ENCODE data around the gene MYO3A.

MYO3A gene

GRCh38 chr10:26220901-26221300 lies 286.9 kb downstream of the MYO3A start:
- TF ChIP-seq POLR2A (IDR thresholded peaks at IDR 0.05; ENCODE audit: low read depth, low read length) = no peak
- FAIRE-seq (no peak), DNase-seq (ENCODE audit: insufficient read length, low spot score) (no peak)

GRCh38 chr10:26221541-26221940 lies 287.5 kb downstream of the MYO3A start:
- FAIRE-seq = no peak
- no peak for DNase-seq (ENCODE audit: insufficient read length, low spot score)
- TF ChIP-seq POLR2A (IDR thresholded peaks at IDR 0.05; ENCODE audit: low read depth, low read length) = no peak

- no peak for DNase-seq (ENCODE audit: insufficient read length, low spot score)
- no peak for FAIRE-seq
- TF ChIP-seq POLR2A (IDR thresholded peaks at IDR 0.05; ENCODE audit: low read depth, low read length) = no peak
Measured at GRCh38 chr10:26222563-26222962, 288.5 kb downstream of the MYO3A start.

GRCh38 chr10:26225322-26225721 lies 291.3 kb downstream of the MYO3A start:
- no peak for TF ChIP-seq POLR2A (IDR thresholded peaks at IDR 0.05; ENCODE audit: low read depth, low read length)
- FAIRE-seq = no peak
- no peak for DNase-seq (ENCODE audit: insufficient read length, low spot score)

GRCh38 chr10:26227786-26228185 lies 293.8 kb downstream of the MYO3A start:
- DNase-seq (ENCODE audit: insufficient read length, low spot score) (no peak), FAIRE-seq (no peak)
- TF ChIP-seq POLR2A (IDR thresholded peaks at IDR 0.05; ENCODE audit: low read depth, low read length) = no peak

GRCh38 chr10:26232174-26232573 lies 298.1 kb downstream of the MYO3A start:
- FAIRE-seq = no peak

GRCh38 chr10:26235761-26236160 lies 301.7 kb downstream of the MYO3A start:
- no peak for DNase-seq (ENCODE audit: insufficient read length, low spot score)
- TF ChIP-seq POLR2A (IDR thresholded peaks at IDR 0.05; ENCODE audit: low read depth, low read length) = no peak
- FAIRE-seq = no peak

More at GRCh38 chr10:26232174-26232573, 298.1 kb downstream of the MYO3A start:
- no peak for TF ChIP-seq POLR2A (IDR thresholded peaks at IDR 0.05; ENCODE audit: low read depth, low read length)
- DNase-seq (ENCODE audit: insufficient read length, low spot score) = no peak

- DNase-seq (ENCODE audit: insufficient read length, low spot score) (no peak), FAIRE-seq (no peak)
- TF ChIP-seq POLR2A (IDR thresholded peaks at IDR 0.05; ENCODE audit: low read depth, low read length) = no peak
Measured at GRCh38 chr10:26238378-26238777, 304.3 kb downstream of the MYO3A start.

- no peak for TF ChIP-seq POLR2A (IDR thresholded peaks at IDR 0.05; ENCODE audit: low read depth, low read length)
- DNase-seq (ENCODE audit: insufficient read length, low spot score) = no peak
- no peak for FAIRE-seq
Measured at GRCh38 chr10:26242706-26243350, 308.8 kb downstream of the MYO3A start.

- no peak for FAIRE-seq
- no peak for TF ChIP-seq POLR2A (IDR thresholded peaks at IDR 0.05; ENCODE audit: low read depth, low read length)
- no peak for DNase-seq (ENCODE audit: insufficient read length, low spot score)
Measured at GRCh38 chr10:26243351-26243720, 309.3 kb downstream of the MYO3A start.

- TF ChIP-seq POLR2A (IDR thresholded peaks at IDR 0.05; ENCODE audit: low read depth, low read length) = no peak
- FAIRE-seq (no peak), DNase-seq (ENCODE audit: insufficient read length, low spot score) (no peak)
Measured at GRCh38 chr10:26249681-26250080, 315.7 kb downstream of the MYO3A start.

- FAIRE-seq (no peak), DNase-seq (ENCODE audit: insufficient read length, low spot score) (no peak)
- no peak for TF ChIP-seq POLR2A (IDR thresholded peaks at IDR 0.05; ENCODE audit: low read depth, low read length)
Measured at GRCh38 chr10:26251925-26252324, 317.9 kb downstream of the MYO3A start.

- TF ChIP-seq POLR2A (IDR thresholded peaks at IDR 0.05; ENCODE audit: low read depth, low read length) = no peak
- FAIRE-seq (no peak), DNase-seq (ENCODE audit: insufficient read length, low spot score) (no peak)
Measured at GRCh38 chr10:26254616-26255015, 320.6 kb downstream of the MYO3A start.

GRCh38 chr10:26259341-26259740 lies 325.3 kb downstream of the MYO3A start:
- no peak for TF ChIP-seq POLR2A (IDR thresholded peaks at IDR 0.05; ENCODE audit: low read depth, low read length)
- no peak for FAIRE-seq

More at GRCh38 chr10:26259341-26259740, 325.3 kb downstream of the MYO3A start:
- no peak for DNase-seq (ENCODE audit: insufficient read length, low spot score)
